Measurements from ENCODE around the gene SMAD9.

Gene SMAD9

GRCh38 chr13:36918246-36919131, 1.5 kb downstream of the SMAD9 start:
- TF ChIP-seq, protein P1, sequence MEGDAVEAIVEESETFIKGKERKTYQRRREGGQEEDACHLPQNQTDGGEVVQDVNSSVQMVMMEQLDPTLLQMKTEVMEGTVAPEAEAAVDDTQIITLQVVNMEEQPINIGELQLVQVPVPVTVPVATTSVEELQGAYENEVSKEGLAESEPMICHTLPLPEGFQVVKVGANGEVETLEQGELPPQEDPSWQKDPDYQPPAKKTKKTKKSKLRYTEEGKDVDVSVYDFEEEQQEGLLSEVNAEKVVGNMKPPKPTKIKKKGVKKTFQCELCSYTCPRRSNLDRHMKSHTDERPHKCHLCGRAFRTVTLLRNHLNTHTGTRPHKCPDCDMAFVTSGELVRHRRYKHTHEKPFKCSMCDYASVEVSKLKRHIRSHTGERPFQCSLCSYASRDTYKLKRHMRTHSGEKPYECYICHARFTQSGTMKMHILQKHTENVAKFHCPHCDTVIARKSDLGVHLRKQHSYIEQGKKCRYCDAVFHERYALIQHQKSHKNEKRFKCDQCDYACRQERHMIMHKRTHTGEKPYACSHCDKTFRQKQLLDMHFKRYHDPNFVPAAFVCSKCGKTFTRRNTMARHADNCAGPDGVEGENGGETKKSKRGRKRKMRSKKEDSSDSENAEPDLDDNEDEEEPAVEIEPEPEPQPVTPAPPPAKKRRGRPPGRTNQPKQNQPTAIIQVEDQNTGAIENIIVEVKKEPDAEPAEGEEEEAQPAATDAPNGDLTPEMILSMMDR (conservative IDR thresholded peaks at IDR 0.05): no peak
- TF ChIP-seq ZFX (IDR thresholded peaks at IDR 0.05): no peak
- H3K27ac ChIP-seq: peak overlapping the region; percentile 76

DNA sequence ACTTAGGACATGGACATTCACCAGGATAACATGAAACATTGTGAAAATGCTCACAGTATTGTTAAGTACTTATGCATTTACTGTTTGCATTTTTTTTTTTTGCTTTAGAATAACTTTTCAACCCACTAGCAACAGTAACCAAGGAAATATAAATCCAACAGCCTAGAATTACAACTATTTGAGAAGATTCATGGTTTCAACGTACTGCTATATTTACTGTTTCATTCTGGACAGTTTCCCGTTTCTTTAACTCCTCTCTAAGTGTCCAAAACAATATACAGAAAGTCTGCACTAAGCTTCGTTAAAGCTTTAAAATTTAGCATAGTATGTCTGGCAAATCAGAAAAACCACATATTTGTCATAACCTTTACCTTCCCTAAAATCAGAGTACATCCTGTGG, 2.7 kb downstream of the SMAD9 start:
- TF ChIP-seq ZFX (IDR thresholded peaks at IDR 0.05): no peak
- TF ChIP-seq, protein P1 (conservative IDR thresholded peaks at IDR 0.05): no peak
- no peak overlapping the region for H3K27ac ChIP-seq

- no peak overlapping the region for H3K27ac ChIP-seq
- TF ChIP-seq, protein P1 (conservative IDR thresholded peaks at IDR 0.05): no peak
- no peak for TF ChIP-seq ZFX (IDR thresholded peaks at IDR 0.05)
Observed at GRCh38 chr13:36915896-36916640, 4.0 kb downstream of the SMAD9 start.

GRCh38 chr13:36915106-36915505, 4.9 kb downstream of the SMAD9 start:
- no peak for TF ChIP-seq ZFX (IDR thresholded peaks at IDR 0.05)
- TF ChIP-seq, protein P1 (conservative IDR thresholded peaks at IDR 0.05): no peak
- H3K27ac ChIP-seq: no peak overlapping the region

DNA sequence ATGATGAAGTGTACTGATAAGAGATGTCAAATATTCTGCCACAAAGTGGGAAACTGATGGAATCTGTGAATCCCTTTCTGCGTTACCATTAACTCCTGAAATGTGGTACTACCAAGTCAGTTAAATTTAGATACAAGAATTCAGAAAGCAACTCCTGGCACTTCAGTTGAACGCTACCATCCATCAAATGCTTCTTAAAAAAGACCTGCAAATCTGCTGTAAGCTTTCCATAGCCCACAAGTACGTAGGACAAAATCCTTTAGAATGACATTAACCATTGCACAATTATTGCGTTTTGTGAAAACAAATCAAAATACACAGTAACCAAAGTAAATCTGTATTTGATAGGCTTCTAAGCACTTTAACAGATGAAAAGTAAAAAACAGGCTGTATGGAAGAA, 5.4 kb downstream of the SMAD9 start:
- H3K27ac ChIP-seq: no peak overlapping the region
- TF ChIP-seq, protein P1 (conservative IDR thresholded peaks at IDR 0.05): no peak
- no peak for TF ChIP-seq ZFX (IDR thresholded peaks at IDR 0.05)

DNA sequence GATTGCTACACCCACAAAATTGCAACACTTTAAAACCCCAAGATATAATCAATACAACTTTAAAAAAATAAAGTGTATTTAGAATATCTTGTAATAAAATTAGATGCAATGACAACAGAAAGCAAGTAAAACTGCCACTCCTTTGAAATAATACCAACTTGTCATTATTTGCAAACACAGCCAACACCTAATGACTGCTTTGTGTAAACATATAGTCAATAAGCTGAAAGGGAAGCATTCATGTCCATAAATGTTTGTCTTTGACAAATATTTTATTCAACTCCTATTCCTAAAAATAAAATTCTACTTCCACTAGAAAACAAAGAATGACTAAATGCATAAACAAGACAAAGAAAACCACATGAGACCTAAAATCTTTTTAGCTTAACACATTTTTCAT, 6.6 kb downstream of the SMAD9 start:
- H3K27ac ChIP-seq: no peak overlapping the region

More for the DNA sequence above, 6.6 kb downstream of the SMAD9 start:
- TF ChIP-seq, protein P1 (conservative IDR thresholded peaks at IDR 0.05): no peak
- no peak for TF ChIP-seq ZFX (IDR thresholded peaks at IDR 0.05)

Measured in C4-2B (cell line).